Right kidney (tissue), 1 donor: ENCODE measurements around the gene IDI2.
"Not testable (repeated sequence)": the region's sequence is repeated elsewhere in the genome, so short reads cannot be mapped to it uniquely, and the experiment has no call there.

Experiments used
- DNase-seq: peaks from one replicate; pipeline ENCODE4 v3.0.0-alpha.2; 2016

The IDI2 gene

DNA sequence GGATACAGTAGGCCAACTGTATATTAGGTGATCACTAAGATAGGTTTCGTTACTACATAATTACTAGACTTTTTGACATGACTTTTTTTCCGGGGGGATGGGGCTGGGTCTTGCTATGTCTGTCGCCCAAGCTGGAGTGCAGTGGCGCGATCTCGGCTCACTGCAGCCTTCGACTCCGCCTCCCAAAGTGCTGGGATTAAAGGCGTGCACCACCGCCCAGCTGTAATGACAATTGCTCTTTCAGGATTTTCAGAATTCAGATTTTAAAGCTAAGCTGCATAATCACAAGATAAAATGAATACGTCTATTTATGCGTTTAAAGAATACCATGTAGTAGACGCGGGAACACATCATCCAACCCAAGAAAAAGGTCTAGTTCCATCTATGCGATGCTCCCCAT, 22.3 kb upstream of the IDI2 start:
- no peak for DNase-seq

DNA sequence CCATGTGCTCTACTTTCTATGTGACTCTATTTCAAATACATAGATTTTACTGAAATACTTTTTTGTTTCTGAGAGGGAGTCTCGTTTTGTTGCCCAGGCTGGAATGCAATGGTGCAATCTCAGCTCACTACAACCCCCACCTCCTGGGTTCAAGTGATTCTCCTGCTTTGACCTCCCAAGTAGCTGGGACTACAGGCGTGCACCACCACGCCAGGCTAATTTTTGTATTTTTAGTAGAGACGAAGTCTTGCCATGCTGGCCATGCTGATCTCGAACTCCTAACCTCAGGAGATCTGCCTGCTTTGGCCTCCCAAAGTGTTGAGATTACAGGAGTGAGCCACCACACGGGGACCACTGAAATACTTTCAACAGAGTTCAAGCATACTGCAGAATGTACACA, 19.8 kb upstream of the IDI2 start:
- no peak for DNase-seq

DNA sequence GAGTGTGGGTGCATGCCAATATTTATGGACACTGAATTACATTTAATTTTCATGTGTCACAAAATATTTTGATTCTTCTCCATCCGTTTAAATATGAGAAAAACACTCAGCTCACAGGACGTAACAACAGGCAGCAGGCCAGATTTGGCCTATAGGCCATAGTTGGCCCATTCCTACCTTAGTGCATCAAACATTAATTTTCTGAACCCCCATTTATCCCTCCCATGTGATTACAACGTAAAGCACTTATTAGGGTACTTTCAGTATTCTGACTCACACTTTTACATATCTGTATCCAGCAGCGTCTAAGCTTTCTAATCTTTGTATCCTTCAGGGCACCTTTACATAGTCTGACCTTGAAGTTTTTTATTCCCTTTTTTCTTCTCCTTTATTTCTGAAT, 19.3 kb upstream of the IDI2 start:
- DNase-seq, result no peak

- no peak for DNase-seq
Measured at GRCh38 chr10:1044146-1044545, 18.5 kb upstream of the IDI2 start.

- no peak for DNase-seq
Measured at GRCh38 chr10:1043532-1043995, 17.9 kb upstream of the IDI2 start.

DNA sequence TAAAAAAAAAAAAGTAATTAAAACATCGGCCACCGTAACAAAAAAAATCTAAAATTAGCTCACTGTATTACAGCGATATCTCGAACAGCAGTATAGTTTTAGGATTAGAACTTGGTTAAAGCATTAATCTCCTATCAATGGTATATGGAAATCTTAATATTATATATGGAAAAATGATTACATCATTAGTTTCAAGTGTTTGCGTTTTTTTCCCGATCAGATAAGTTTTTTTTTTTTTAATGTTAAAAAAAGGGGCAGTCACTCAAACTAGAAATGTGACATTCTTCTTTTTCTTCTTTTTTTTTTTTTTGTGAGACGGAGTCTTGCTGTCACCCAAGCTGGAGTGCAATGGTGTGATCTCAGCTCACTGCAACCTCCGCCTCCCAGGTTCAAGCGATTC, 15.9 kb upstream of the IDI2 start:
- DNase-seq, result no peak

DNA sequence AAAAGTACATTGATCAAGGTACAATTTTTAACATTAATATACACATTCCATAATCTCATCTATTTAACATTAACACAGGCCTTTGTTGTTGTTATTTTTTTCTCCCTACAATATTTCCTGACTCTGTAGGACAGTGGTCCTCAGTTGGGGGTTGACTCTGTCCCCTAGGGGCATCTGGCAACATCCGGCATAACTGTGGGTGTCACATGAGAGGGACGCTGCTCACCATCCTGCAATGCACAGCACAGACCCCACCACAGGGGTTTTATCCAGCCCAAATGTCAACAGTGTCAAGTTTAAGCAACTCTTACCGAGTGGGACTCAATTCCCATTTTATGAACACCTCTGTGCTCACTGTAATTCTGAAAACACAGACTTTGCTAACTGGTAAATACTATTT, 14.5 kb upstream of the IDI2 start:
- no peak for DNase-seq

- DNase-seq, result not testable (repeated sequence)
Measured at GRCh38 chr10:1038769-1039168, 13.1 kb upstream of the IDI2 start.

- DNase-seq, result no peak
Measured at GRCh38 chr10:1037098-1037497, 11.4 kb upstream of the IDI2 start.

GRCh38 chr10:1036341-1036791, 10.7 kb upstream of the IDI2 start:
- DNase-seq, result no peak

DNA sequence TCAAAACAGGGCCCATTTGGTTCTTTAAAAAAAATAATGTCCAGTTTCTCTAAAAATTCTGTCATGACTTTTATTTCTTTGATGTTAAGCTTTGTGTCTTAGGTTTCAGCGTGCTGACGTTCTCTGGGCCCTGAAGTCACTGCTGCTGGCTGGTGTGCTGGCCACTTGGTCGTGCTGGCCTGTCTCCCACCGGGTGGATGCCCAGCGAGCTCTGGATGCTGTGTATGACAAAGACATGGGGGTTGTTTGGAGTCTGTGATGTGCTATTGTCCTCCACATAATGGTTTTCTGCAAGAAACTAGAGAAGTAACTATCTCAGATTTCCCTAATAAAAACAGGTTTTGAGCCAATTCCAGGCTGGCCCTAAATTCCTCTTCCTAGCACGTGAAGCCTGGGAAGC, 9.5 kb upstream of the IDI2 start:
- no peak for DNase-seq

- DNase-seq, result no peak
Measured at GRCh38 chr10:1034758-1035157, 9.1 kb upstream of the IDI2 start.

DNA sequence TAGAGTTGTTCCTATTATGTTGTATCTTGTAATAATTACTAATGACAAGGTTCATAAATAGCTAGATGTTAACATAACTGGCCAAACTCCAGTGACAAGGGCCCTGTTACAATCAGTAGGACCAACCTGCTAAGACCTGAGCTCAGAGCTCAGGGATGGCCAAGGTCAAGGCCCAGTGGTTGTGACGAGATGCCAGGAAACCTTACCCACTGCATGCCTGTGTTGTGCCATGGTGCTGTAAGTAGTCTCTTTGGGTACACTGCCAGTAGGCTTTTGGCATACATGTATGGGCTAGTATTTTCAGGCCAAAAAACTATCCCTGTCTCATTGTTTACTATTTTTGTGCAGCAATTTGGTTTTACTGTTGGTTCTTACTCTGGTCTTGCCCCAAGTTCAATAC, 7.9 kb upstream of the IDI2 start:
- no peak for DNase-seq

GRCh38 chr10:1029838-1030237, 4.2 kb upstream of the IDI2 start:
- DNase-seq, result no peak

DNA sequence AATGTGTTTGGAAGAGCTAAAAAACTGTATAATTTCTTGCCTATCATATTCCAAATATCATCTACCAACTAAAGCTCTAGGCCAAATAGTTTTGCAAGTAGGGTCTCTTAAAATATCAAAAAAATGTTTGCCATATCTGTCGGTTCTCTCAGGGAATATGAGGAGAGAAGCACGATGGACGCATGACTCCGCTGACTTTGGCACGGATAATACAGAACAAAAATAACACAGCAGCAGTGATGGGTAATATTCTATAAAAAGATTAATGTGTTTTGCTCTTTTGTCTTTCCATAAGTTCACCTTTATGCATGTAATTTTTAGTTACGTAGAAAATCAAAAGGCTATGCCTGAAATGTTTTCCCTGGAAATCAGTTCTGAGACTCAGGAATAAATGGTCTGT, 919 bp upstream of the IDI2 start:
- no peak for DNase-seq

GRCh38 chr10:1024103-1024502, 1.6 kb downstream of the IDI2 start:
- no peak for DNase-seq

- DNase-seq, result no peak
Measured at GRCh38 chr10:1022413-1022812, 3.2 kb downstream of the IDI2 start.

- no peak for DNase-seq
Measured at GRCh38 chr10:1020958-1021357, 4.7 kb downstream of the IDI2 start.

- DNase-seq, result no peak
Measured at GRCh38 chr10:1020460-1020859, 5.2 kb downstream of the IDI2 start.

DNA sequence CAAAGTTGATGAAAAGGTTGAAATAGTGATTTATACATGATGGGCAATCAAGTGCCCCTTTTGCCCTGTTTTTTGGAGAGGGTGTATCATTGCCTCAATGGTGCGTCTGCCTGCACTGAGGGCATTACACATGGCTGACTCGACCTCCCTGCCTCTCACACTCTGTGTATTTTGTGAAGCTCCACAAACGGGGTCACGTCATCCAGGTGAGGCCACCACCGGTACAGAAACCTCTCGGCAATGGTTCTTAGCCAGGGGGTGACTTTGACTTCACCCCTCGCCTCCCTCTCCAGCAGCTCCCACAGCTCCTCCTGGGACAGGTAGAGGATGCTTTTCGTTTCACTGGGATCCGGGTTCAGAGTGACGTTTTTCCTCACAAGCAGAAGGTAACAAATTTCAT, 6.3 kb downstream of the IDI2 start:
- no peak for DNase-seq

DNA sequence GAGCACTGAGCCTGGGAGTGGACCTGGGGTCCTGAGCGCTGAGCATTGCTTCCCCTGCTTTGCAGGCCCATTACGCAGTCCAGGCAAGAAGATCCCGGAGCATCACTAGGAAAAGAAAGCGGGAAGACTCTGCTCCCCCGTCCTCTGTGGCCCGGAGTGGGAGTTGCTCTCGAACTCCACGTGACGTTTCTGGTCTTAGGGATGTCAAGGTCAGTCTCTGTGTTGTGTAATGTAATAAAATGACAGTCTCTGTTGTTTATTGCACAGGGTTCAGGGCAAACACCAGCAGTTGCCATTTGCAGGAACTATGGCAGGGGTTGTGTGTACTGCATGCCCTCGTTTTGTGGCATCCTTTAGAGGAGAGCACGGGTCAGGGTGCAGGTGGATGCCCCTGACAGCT, 10.0 kb downstream of the IDI2 start:
- DNase-seq, result no peak

- no peak for DNase-seq
Measured at GRCh38 chr10:1011696-1012095, 14.0 kb downstream of the IDI2 start.

GRCh38 chr10:1010703-1011102, 15.0 kb downstream of the IDI2 start:
- no peak for DNase-seq

DNA sequence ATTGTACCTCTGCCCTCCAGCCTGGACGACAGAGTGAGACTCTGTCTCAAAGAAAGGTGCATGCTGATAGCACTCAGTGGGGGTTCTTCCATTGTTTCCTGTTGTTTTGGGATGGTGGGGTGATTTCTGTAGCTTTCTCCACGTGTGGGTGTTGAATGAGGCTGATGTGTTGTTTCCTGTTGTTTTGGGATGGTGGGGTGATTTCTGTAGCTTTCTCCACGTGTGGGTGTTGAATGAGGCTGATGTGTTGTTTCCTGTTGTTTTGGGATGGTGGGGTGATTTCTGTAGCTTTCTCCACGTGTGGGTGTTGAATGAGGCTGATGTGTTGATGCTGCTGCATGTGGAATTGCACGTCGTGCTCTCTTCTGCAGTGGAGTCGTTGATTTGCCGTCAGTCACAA, 15.7 kb downstream of the IDI2 start:
- DNase-seq, result not testable (repeated sequence)

GRCh38 chr10:1009071-1009494, 16.6 kb downstream of the IDI2 start:
- no peak for DNase-seq

- DNase-seq, result no peak
Measured at GRCh38 chr10:1007583-1007982, 18.1 kb downstream of the IDI2 start.
